Stimulated activated CD4-positive, alpha-beta T cell treated with anti-CD3 and anti-CD28 coated beads, Interleukin-4, amount 100 ng/mL, for 1 hour (primary cell): Measurements from ENCODE around the gene KDM8.

Experiments
- DNase-seq: peaks from one replicate; pipeline ENCODE4 v3.0.0-alpha.2; 2020

The KDM8 gene

DNA sequence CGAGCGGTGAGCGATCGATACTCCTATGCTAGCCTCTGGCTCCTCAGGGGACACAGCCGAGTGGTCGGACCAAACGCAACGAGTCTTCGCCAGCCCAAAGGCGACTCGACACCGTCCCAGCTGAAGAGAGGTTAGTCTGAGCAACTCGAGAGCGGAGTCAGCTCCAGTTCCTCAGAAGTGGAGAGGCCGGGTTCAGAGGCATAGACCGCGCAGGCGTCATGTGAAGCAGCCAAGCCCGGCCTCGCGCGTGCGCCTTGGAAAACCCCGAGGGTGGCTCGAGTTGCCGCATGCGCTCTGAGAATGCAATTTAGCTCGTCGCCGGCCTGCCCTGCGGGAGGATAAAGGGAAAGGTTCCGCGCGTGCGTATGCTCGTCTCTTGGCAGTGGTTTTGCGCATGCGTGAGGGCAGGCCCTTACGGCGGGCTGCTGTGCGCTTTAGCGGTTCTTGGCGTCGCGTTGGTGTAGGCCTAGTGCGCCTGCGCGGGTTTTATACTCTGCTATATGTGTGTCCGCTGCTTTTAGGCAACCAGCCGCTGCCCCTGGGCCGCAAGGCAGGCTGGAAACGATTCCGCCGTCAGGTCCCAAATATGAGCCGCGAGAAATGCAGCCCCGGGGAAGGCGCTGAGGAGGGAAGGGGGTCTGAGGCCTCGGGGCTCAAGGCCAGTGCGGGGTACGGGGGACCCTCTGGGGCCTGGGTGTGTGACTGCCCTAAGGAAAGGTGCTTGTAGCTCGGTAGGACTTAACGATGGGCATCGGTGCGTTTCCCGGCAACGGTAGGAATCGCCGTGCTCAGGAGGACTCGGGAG is at the start of gene KDM8:
KDM8 (plus strand) TSS at position 20 of the 805 bp plus-strand sequence. CDS start 6,598 bp downstream, outside the sequence.
- DNase-seq = peak; percentile 99

DNA sequence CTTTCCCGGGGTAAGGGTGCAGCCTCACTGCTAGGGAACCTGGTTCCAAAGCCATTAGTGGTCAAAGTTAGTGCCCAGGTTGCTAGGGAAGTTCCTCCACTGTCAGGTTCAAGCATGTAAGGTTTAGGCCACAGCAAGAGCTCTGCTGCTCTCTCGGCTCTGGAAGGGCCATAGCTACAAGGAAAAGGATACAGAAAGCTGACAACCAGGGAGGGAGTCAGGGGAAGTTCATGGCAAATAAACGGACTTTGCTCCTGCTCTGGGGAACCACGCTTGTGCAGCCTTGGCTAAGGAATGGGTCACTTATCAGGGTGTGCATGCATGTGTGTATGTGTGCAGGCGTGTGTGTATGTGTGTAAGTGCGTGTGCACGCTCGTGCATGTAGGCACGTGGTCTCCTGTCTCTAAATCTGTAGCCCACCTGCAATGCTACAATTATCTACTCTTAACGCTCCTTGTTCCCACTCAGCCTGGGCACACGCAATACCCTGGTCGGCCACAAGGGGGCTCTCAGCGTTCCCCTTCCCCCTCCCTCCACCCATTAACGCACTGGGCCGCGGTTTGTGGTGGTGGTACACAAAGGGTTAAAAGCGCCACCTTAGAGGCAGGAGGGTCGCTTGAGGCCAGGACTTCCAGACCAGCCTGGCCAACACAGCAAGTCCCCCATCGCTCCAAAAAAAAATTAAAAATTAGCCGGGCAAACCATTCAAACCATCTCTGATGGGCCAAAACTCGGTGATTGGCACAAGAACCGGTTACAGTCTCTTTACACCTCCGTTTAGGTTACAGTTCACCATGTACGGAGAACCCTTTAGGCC is 48.4 kb upstream of the KDM8 start:
- peak; percentile 80 for DNase-seq

DNA sequence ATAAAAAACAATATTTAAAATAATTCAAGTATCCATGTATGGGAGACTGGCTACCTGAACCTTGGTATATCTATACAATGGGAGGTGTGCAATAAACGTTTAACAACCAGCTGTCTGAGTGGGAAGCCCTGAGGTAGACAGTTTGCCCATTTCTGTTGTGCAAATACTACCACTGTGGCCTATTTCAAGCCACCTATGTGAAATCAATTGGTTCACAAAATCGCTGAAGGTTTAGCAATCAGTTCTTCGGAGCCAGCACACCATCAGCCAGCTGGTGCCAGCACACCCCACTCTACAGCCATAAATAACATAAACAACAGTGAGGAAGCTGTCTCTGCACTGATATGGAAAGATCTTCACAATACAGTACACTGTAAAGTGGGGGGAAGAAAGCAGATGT is 46.7 kb upstream of the KDM8 start:
- no peak for DNase-seq

DNA sequence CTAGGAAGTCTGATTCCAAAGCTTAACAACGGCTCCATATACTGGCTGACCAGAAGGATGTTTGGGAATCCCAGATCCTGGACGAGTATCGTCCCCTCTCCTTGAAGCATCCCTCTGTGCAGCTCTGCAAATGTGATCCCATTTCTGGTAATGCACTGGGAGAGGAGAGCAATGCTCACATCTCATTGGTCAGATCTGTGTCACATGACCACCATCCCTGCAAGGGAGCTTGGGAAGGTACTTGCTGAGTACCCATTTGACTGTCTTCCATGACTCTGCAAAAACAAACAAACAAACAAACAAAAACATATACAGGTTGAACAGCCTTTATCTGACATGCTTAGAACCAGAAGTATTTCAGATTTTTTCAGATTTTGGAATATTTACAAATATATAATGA is 41.9 kb upstream of the KDM8 start:
- no peak for DNase-seq

DNA sequence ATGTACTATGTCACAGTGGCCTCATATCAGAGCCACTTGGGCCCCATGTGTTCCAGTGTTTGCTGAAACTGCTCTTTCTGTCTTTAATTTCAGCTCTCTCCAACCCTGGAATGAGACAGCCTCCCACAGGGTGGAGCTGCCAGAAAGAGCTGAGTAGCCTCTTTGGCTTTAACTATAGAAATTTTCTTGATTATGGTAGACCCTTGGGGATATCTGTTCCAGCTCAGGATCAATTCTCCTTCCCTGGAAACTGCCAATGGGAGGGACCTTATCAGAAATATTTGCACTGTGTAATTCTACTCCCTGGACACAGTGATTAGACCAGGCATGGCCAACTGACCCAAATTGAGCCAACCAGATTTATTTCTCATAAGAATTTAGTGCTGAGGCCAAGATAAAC is 39.0 kb upstream of the KDM8 start:
- no peak for DNase-seq

DNA sequence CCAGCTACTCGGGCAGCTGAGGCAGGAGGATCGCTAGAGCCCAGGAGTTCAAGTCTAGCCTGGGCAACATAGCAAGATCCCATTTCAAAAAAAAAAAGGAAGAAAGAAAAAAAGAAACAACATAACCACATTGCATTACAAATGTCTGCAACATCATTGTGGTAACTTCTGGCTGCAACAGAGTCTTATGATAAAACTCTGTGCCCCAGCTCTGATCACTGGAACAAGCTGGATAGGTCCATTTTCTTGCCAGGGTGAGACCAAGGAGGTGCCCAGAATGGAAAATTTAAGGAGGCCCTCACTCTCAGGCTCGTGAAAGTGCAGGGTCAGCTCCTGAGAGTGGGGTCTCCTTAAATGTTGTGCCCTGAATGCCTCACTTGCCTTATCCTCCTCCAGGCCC is 37.8 kb upstream of the KDM8 start:
- no peak for DNase-seq

DNA sequence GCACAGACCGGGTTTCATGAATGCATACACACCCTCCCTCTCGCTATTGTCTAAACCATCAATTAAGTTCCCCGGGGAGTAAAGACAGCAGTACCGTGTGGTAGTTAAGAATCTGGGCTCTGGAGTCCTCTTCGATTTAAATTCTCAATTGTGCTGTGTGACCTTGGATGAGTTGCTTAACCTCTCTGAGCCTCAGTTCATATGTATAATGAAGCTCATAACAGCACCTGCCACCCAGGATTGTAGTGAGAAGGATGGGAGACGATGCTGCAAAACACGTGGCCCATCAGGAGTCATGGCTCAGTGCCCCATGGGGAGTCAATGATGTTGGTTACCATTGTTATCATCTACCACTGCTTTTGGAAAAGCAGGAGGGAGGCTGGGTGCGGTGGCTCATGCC is 34.5 kb upstream of the KDM8 start:
- no peak for DNase-seq

DNA sequence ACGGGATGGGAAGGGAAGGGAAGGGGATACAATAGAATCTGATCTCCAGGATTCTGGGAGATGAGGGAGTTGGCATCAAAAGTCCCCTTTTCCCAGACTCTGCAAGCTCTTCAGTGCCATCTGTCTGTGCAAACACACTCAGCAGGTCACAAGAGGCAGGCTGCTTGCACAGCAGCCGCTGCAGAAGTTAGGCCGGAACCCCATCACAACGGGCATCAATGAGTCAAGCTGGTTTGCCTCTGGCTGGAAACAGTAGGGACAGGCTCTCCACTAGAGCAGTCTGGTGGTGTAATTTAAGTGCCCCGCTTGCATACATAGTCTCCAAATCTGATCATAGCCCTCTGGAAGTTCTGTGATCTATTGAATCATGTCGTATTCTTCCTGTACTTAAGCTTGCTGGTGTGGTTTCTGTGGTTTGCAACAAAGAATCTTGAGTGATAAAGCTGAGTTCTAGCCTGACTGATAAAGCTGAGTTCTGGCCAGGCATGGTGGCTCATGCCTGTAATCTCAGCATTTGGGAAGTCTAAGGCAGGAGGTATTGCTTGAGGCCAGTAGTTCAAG is 33.7 kb upstream of the KDM8 start:
- DNase-seq = peak; percentile 40

DNA sequence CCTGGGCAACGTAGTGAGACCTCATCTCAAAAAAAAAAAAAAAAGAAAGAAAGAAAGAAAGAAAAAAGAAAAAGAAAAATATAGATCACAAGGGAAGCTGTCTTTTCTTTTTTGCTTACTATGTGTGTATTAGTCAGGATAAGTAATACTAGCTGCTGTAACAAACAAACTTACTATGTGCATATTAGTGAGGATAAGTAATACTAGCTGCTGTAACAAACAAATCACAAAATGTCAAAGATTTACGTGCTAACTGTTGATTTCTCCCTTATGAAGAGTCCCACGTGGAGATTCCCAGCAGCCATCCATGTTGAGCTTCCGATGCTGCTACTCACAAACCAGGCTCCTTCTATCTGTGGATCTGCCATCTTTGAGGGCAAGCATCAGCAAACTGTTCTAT is 31.7 kb upstream of the KDM8 start:
- DNase-seq = no peak

DNA sequence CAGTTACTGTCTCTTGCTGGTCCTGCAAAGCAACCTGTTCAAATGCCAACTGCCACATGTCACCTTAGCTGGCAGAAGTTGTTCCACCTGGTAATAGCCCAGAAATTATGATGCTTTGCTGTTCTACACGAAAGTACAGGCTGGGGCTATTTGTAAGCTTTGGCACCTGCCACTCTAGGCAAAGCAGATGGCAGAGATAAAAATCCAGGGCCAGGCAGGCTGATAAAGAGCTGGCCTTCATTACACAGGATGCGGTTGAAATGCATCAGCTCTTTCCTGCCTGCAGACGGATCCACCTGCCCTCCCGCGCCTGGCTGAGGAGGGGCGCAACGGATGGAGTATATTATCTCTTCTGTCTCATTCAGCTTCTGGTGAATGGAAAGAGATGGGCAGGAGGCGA is 29.3 kb upstream of the KDM8 start:
- DNase-seq = peak; percentile 23

DNA sequence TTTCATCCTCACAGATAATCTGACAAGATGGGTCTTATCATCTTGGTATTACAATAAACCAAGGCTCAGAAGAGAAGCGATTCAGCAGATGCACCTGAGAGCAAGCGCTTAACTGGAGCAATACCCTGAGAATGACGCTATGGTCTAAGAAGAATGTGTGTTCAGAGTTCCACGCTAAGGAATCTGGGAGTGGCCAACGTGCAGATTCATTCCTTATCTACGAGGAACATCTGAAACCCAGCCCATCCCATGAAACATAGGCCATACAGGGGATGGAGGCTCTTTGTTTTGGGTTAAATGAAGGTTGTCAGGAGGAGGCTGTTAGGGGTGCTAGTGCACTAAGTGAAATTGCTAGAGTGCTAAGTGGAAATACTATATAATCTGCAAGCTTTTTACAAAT is 28.5 kb upstream of the KDM8 start:
- DNase-seq = no peak

DNA sequence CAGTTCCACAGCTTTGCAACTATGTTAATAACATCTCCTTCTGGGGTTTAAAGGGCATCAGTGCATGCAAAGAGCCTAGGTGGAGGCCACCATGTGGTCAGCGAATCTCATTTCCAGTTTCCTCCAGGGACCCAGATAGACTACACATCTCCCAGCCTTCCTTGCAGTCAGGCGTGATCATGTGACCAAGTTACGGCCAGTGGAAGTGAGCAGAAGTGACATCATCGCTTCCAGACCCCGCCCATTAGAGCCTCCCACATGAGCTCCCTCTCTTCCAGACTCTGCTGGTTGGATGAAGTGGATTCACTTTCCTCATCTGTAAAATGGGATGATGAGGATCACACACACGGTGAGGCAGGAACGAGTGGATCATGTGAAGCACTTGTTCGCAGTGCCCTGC is 27.4 kb upstream of the KDM8 start:
- DNase-seq = no peak

DNA sequence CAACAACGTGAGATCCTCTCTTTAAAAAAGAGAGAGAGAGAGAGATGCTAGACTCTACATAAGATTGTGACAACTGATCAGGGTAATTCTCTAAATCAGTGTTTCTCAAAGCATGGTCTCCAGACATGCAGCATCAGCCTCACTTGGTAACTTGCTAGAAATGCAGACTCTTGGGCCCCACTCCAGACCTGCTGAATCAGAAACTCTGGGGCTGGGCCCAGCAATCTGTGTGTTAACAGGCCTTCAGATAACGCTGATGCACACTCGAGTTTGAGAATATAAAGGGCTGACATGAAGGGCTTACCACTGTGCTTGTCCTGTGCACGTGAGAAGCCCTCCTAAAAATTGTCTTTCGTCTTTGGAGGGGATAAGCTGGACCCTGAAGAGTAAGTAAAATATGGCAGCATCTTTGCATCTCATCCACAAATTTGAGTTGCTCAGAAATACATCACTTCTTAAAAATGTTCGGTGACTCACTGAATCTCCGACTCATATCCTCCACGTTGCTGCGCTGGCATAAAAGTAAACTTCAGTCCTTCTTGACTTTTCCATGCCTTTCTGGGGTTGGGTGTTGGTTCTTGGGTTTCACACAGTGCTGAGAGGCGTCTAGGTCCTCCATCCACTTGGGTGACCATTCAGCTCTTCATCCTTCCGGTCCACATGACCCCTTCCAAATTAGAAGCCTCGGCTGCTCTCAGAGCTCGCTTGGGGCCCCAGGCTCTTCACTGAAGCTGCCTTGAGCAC is 26.1 kb upstream of the KDM8 start:
- DNase-seq = no peak

DNA sequence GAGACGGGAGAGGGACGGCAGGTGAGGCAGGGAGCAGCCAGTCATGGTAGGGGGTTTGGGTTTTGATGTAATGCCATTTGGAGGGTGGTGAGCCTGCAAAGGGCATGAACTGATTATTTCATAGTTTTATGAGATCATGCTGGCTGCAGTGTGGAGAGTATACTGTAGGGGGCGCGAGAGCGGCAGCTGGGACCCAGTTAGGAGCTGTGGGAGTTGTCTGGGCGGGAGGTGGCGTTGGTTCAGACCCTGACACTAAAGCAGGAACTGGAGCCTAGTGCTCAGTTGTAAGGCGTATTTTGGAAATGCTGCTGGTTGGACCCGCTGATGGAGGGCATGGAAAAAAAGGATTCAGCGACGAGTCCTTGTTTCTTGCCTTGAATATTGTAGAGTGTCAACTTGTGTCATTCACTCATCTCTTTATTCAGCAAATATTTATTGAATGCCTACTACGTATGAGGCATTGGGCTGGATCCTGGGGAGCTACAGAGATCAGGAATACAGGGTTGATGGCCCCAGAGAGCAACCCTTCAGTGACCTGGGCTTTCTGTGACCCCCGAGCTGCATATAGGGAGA is 23.7 kb upstream of the KDM8 start:
- peak; percentile 82 for DNase-seq

DNA sequence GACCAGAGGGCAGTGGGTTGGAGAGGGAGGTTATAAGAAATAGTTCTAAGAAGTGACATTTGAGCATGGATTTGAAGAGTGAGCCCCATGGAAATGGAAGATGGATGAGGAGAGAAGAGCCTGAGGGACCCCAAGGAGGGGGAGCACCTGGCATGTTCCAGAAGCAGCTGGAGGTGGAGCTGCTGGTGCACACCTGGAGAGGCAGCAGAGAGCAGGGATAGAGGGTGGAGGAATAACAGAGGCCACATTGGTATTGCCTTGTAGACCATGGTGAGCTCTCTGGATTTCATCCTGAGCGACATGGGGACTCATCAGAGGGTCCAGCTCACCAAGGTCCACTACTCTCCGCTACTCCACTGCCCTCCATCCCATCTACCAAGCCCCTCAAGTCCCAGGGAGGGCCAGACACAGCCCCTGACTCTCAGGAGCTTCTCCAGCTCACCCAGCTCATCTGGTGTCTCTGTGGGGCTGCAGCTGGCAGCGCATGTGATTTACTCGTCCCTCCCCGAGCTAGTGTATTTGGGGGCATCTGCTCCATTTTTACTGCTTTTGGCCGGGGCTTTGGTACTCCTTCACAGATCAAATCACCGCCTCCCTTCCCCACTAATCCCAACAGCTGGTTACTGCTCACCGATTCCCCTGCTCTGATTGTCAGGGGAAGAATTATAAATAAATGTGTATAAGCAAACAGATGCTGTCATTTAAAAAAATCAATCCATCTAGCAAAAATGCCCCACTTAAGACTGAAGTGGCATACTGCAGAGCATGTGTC is 22.1 kb upstream of the KDM8 start:
- no peak for DNase-seq

DNA sequence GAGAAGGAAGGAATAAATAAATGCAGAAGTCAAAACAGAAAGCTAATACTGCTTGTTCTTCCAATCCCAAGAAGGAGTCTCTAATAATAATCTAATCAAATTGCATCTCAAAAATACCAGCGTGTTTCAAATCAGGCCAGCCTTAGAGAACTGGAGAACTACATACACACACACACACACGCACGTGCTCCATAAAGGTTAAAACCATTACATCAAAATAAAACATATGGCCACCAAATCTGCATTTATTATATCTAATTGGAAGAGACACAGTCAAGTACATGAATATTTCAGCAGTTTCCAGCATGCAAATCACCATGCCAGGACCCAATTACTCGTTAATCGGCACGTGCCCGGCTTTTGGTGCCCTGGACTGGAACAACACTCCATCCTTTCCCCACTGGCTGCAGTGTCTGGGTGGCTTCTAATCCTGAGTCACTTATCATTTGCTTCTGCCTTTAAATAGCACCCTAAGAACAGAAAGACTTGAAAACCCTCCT is 20.4 kb upstream of the KDM8 start:
- no peak for DNase-seq

DNA sequence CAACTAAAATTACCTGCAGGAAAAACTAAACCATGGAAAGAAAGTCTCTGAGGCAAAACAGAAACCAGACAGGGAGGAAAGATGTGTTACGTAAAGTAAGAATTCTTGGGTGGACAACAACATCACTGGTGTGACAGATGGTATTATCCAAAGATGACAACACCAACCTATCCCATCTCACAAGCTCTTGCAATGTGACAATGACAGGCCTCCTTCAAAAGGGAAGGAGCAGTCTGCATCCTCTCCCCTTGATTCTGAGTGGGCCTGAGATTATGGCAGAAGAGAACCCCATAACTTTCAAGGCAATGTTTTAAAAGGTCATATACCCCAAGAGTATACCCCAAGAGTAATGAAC is 17.6 kb upstream of the KDM8 start:
- DNase-seq = no peak

DNA sequence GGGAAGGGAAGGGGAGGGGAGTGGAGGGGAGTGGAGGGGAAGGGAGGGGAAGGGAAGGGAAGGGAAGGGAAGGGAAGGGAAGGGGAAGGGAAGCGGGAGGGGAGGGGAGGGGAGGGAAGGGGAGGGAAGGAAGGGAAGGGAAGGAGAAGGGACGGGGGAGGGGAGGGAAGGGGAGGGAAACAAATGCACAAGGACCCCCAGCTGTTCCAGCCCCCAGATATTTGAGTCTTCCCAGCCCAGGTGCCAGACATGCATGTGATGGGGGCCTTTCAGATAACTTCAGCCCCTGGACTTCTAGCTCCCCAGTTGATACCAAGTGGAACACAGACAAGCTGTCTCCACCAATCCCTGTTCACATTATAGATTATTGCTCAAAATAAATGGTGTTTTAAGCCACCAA is 14.7 kb upstream of the KDM8 start:
- no peak for DNase-seq

DNA sequence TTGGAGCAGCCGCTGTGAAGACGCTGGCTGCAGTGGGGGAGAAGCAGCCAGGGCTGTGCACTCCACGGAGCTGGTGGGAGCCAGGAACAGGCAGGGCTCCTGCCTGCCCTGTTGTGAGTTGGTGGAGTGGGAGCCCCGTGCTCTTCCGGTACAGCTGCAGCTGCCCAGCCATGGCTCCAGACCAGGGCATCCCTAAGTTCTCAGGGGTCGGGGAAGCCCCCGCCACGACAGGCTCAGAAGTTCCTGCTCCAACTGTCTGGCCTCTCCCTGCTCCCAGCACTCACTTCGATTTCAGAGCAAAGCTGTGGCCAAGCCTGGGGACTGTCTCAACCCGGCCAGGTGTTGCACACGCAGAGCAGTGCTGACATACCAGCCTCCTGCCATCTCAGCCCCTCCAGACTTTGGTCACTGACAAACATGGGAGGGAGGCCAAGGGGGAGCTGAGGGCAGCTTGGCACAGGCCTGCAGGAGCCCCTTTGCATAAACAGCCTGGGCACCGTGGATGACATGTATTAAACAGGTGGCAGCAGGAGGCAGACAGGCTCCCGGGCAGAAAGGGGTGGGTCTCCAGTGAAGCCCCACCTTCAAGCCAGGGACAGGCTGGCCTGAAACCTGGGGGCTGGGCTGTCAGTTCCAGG is 13.9 kb upstream of the KDM8 start:
- no peak for DNase-seq

DNA sequence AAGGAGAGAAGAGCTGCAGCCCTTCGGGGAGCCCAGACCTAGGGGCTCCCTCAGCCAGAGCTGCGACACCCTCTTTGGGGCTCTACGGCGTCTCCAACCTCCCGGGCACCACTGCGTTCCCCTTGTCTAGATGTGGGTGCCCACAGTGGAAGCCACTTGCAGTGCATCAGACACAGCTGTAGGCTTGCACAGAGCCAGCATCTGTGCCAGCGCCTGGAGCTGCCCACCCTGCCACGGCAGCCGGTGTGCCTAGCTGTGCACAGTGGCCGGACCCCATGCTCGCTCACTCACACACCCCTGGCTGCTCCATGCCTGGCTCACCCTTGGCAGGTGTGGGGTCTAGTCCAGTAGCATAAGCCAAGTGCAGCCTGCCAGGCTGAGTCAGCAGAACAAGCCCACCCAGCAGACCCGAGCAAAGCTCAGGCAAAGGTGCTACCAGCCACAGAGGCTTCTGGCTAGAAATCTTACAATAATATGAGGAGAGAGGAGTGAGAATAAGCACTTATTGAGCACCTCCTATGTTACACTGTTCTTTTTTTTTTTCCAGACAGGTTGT is 12.9 kb upstream of the KDM8 start:
- no peak for DNase-seq

DNA sequence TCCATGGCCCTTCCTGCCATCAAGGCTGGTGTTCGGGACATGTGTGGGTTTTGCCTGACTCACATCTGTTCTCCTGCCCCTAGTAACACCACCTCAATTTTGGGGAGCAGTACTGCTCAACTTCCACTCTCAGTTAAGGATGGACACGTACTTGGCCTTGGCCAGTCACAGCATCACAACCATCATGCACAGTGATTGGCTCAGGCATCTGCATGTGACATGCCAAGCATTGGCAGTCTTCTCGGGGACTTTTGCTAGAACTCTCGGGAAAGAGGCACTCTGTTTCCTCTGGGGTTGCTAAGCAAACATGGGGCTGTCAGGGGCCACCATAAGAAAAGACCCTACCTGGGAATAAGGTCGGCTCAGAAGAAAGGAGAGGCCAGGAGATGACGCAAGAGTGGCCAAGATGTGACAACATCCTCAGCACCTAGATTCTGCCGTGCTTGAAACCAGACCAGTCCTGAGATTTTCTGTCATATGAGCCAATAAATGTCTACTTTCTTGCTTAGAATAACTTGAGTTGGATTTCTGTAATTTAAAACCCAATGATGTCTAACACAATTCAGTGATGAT is 11.9 kb upstream of the KDM8 start:
- DNase-seq = no peak
